ENCODE measurements around the gene CALD1.
"Not testable (repeated sequence)": the region's sequence is repeated elsewhere in the genome, so short reads cannot be mapped to it uniquely, and the experiment has no call there.

The CALD1 gene

GRCh38 chr7:134959810-134960209 lies 180.4 kb downstream of the CALD1 start:
- TF ChIP-seq GATA1 (IDR thresholded peaks at IDR 0.05; ENCODE audit: low read depth, low read length) = no peak
- no peak for TF ChIP-seq POLR2A (IDR thresholded peaks at IDR 0.05; ENCODE audit: low read length)
- no peak for DNase-seq

- no peak for DNase-seq
- no peak for TF ChIP-seq GATA1 (IDR thresholded peaks at IDR 0.05; ENCODE audit: low read depth, low read length)
- TF ChIP-seq POLR2A (IDR thresholded peaks at IDR 0.05; ENCODE audit: low read length) = no peak
Measured at GRCh38 chr7:134962270-134962780, 182.9 kb downstream of the CALD1 start.

DNA sequence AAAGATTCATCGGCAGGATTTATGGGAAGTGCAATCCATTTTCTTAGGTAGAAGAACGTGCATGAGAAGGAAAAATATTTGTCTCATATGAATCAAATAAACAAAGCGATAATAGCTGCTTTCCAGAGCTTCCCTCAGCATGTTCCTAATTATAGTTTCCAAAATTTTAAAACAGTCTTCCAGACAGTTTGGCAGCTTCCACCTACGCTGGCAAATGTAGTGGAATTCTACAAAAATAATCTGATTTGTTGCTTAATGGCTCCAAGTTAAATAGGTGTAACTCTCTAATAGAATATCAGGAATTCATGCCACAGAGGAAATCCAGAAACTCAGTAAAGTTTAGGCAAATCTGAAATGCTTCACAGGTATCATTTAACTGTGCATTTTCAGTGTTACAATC lies 183.6 kb downstream of the CALD1 start:
- TF ChIP-seq POLR2A (IDR thresholded peaks at IDR 0.05; ENCODE audit: low read length) (no peak), GATA1 (IDR thresholded peaks at IDR 0.05; ENCODE audit: low read depth, low read length) (no peak)
- no peak for DNase-seq

GRCh38 chr7:134966691-134967090 lies 187.3 kb downstream of the CALD1 start:
- TF ChIP-seq POLR2A (IDR thresholded peaks at IDR 0.05; ENCODE audit: low read length) (no peak), GATA1 (IDR thresholded peaks at IDR 0.05; ENCODE audit: low read depth, low read length) (no peak)
- no peak for DNase-seq

GRCh38 chr7:134968110-134968509 lies 188.7 kb downstream of the CALD1 start:
- no peak for TF ChIP-seq GATA1 (IDR thresholded peaks at IDR 0.05; ENCODE audit: low read depth, low read length)
- no peak for TF ChIP-seq POLR2A (IDR thresholded peaks at IDR 0.05; ENCODE audit: low read length)
- no peak for DNase-seq

GRCh38 chr7:134981645-134982044 lies 202.2 kb downstream of the CALD1 start:
- DNase-seq = not testable (repeated sequence)

DNA sequence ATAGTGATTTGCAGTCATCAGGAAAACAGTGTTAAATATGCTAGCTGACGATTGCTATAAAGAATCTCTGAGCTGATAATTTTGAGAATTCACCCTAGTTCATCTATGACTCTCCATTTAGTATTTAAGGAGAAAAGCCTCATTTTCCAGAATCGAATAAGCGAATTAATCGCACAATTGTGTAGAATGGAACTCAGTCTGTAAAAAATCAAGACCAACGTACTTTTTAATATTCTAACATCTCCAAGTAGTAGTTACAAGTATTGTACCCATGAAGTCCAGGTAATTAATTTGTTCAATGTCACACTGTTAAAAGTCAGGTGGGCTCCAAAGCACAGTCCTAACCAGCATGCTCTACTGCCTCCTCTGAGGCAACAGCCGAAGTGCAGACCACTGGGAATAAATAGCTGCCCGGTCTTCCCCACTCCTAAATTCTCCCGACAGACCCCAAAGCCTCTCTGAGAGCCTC lies 206.5 kb downstream of the CALD1 start:
- no peak for DNase-seq
- no peak for TF ChIP-seq POLR2A (IDR thresholded peaks at IDR 0.05; ENCODE audit: low read length)
- no peak for TF ChIP-seq GATA1 (IDR thresholded peaks at IDR 0.05; ENCODE audit: low read depth, low read length)

DNA sequence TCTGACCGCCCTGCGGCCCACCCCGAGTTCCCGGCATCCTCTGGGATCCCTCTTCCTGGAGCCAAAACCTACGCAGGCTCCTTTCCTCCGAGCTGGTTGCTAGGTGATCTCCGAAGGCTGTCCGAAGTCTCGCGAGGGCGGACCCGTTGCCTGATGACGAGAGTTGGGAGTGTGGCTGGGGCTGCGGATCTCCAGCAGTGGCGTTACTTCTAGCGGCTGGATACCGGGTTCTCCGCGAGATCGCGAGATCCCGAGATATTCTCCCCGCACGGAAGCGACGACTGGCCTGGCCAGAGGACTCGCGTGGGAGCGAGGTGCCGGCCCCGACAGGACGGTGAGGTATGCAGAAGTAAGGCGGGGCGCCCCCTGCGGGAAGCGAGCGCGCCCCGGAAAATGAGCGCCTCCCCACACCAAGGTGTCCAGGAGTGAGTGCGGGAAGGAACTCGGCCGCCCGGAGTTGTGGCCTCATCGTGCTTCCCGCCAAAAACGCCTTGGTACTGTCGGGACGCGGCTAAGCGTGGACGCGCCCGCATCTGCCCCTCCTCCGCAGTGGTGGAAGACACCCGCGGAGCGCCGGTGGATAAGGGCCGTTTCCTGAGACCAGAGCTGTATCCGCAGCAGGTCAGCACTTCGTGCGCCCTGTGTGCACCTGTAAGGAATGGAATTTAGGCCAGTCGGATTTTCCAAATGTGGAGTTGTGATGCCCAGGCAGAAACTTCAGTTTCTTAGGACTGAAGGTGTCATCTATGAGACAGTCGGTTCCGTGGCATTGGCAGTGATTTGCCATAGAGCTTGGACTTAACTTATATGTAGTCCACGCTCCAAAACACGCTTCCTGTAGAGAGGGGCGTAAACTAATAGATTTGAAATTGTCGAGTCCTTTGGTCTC lies 207.2 kb downstream of the CALD1 start, which contains the start of gene AGBL3:
AGBL3 (plus strand) TSS at position 146 of the 889 bp plus-strand sequence. CDS start 1,426 bp downstream, outside the sequence.
- peak; percentile 89 to 93 for DNase-seq
- TF ChIP-seq POLR2A (IDR thresholded peaks at IDR 0.05; ENCODE audit: low read length) (peak; percentile 60), GATA1 (IDR thresholded peaks at IDR 0.05; ENCODE audit: low read depth, low read length) (no peak)

DNA sequence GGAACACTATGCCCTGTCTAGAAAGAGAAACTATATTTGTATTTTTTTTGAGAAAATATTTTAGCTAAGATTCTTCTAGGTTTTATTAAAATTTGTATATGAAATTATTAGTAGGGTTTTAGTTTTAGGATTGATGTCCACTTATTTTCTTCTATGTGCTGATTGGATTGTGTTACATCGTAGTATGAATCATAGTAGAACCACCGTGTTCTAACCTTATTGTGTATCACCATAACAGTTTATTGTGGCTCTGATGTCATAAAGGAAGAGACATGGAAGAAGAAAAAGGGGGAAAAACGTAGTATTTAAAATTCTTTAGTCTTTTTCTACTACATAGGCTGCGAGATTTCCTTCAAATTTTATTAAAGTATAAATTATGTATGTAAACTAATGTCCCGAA lies 208.7 kb downstream of the CALD1 start:
- DNase-seq = no peak
- TF ChIP-seq POLR2A (IDR thresholded peaks at IDR 0.05; ENCODE audit: low read length) (no peak), GATA1 (IDR thresholded peaks at IDR 0.05; ENCODE audit: low read depth, low read length) (no peak)

DNA sequence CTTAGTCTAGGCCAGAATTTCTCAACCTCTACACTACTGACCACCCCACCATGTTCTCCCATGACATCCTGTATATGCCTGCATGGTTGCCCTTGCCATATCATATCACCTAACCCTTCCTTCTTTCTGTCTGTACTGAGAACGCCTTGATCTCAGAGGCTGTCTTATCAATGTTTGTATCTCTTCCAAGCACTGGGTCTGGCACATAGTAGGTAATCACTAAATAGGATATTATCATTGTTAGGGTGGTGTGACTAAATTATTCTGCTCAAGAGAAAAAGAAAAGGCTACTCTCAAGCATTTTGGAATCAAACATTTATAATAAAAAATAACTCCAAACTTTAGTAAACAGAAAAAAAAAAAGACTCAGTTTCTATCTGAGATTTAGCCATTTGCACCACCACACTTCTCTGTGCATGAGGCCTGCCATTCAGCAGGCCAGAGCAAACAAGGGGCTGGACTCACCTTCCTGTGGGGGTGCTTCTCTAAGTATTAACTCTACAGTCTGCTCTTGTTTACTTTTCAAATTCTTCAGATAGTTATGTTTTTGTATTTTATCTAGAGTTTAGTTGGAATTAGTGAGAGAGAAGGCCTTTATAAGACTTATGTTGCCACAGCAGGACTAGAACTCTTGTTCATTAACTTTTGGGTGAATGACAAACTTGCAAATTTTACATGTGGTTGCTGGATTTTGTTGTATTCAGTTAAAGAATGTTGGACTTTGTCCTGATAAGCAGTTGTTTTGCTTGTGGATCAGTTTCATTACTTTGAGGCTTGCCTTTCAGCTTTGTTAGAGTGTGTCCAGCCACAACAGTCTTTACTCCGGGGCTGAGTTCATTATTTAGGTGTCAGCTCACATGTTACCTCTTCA lies 212.3 kb downstream of the CALD1 start:
- TF ChIP-seq POLR2A (IDR thresholded peaks at IDR 0.05; ENCODE audit: low read length) (no peak), GATA1 (IDR thresholded peaks at IDR 0.05; ENCODE audit: low read depth, low read length) (no peak)
- DNase-seq = no peak

- TF ChIP-seq POLR2A (IDR thresholded peaks at IDR 0.05; ENCODE audit: low read length) = no peak
- TF ChIP-seq GATA1 (IDR thresholded peaks at IDR 0.05; ENCODE audit: low read depth, low read length) = no peak
- DNase-seq = no peak
Measured at GRCh38 chr7:134992626-134993179, 213.3 kb downstream of the CALD1 start.

- no peak for TF ChIP-seq POLR2A (IDR thresholded peaks at IDR 0.05; ENCODE audit: low read length)
- no peak for TF ChIP-seq GATA1 (IDR thresholded peaks at IDR 0.05; ENCODE audit: low read depth, low read length)
- DNase-seq = no peak
Measured at GRCh38 chr7:134993877-134994456, 214.5 kb downstream of the CALD1 start.
